B cell (primary cell): ENCODE measurements around the gene MSX1. TPM values are rescaled to one million over a fixed set of nuclear protein-coding genes. Genes with fewer than 3 reads are reported as not detected.

Experiments
- ATAC-seq: fragments of 200-7000 bp; cut with Tn5 transposase; one replicate; pipeline ENCODE4 v1.10.0; 2021; ENCODE audit warnings: low read depth, mild to moderate bottlenecking, moderate number of reproducible peaks, moderate library complexity
- CTCF ChIA-PET: fragments of 350-600 bp; sonication (Branson Sonifier 250); formaldehyde crosslinking; loops from one replicate; lab custom pipeline; 2021; ENCODE audit warnings: antibody characterized with exemption, inconsistent platforms; lab: Charles Lee
- POLR2A ChIA-PET: fragments of 350-600 bp; sonication (Branson Sonifier 250); formaldehyde crosslinking; loops from one replicate; lab custom pipeline; 2021; ENCODE audit warnings: antibody characterized with exemption; lab: Charles Lee
- DNase-seq: peaks from one replicate; pipeline ENCODE4 v3.0.0; 2013
- H2AFZ ChIP-seq: 2 replicates; pipeline ENCODE4 v1.6.1; 2012; ENCODE audit warnings: mild to moderate bottlenecking, low read depth, low read length; ENCODE audit not compliant: insufficient read depth, poor library complexity, severe bottlenecking
- H3K27ac ChIP-seq, 2 donors: 1 replicate in 1 of 2; 2 replicates in 1 of 2; pipeline ENCODE4 v1.5.1; 2012 to 2013; ENCODE audit warnings: low read length in 2 of 2, mild to moderate bottlenecking in 2 of 2, moderate library complexity in 1 of 2
- H3K27me3 ChIP-seq, 4 experiments: fragments of 200-600 bp in 1 of 4; sonication (generic) in 1 of 4; replicated peaks in 1 of 4; 1 replicate in 2 of 4; 2 replicates in 2 of 4; pipeline versions ENCODE4 v1.6.1 to v1.7.0; 2013 to 2016; ENCODE audit warnings: low read length in 3 of 4, mild to moderate bottlenecking in 2 of 4, mixed read lengths in 1 of 4, moderate library complexity in 1 of 4; ENCODE audit not compliant: insufficient read depth in 4 of 4, control insufficient read depth in 3 of 4; ENCODE audit errors: control extremely low read depth in 1 of 4
- H3K36me3 ChIP-seq, 2 experiments: replicated peaks in 1 of 2; 1 replicate in 1 of 2; 2 replicates in 1 of 2; pipeline versions ENCODE4 v1.6.1 to v1.7.1; 2013; ENCODE audit warnings: low read length in 1 of 2; ENCODE audit not compliant: insufficient read depth in 2 of 2, control insufficient read depth in 1 of 2; ENCODE audit errors: control extremely low read depth in 1 of 2, extremely low read depth in 1 of 2
- H3K4me1 ChIP-seq, 2 donors: fragments of 200-600 bp in 1 of 2; sonication (generic) in 1 of 2; 1 replicate in 1 of 2; 2 replicates in 1 of 2; pipeline versions ENCODE4 v1.5.1 to v1.6.1; 2013 to 2017; ENCODE audit warnings: low read length in 2 of 2; ENCODE audit not compliant: control insufficient read depth in 2 of 2, insufficient read depth in 2 of 2
- H3K4me2 ChIP-seq: replicated peaks from 2 replicates; pipeline ENCODE3; 2012; ENCODE audit warnings: mild to moderate bottlenecking, low read depth, low read length; ENCODE audit not compliant: poor library complexity, severe bottlenecking
- H3K4me3 ChIP-seq, 5 experiments: fragments of 200-600 bp in 1 of 5; sonication (generic) in 1 of 5; 1 replicate in 3 of 5; 2 replicates in 2 of 5; pipeline versions ENCODE4 v1.5.1 to v1.7.0; 2011 to 2016; ENCODE audit warnings: low read length in 4 of 5, mild to moderate bottlenecking in 4 of 5, low read depth in 2 of 5, control low read depth in 1 of 5, moderate library complexity in 1 of 5; ENCODE audit not compliant: insufficient read depth in 1 of 5; ENCODE audit errors: control extremely low read depth in 1 of 5, extremely low read depth in 1 of 5
- H3K79me2 ChIP-seq: fragments of 200-600 bp; sonication (generic); one replicate; pipeline ENCODE4 v1.6.0; 2016; ENCODE audit warnings: low read length; ENCODE audit not compliant: control insufficient read depth, insufficient read depth
- H3K9ac ChIP-seq: fragments of 200-600 bp; sonication (generic); 2 replicates; pipeline ENCODE4 v1.6.1; 2017; ENCODE audit warnings: mild to moderate bottlenecking, low read length, moderate library complexity
- H3K9me3 ChIP-seq, 3 donors: one replicate each; pipeline versions ENCODE4 v1.6.1 to v1.7.1; 2013; ENCODE audit warnings: low read length in 2 of 3; ENCODE audit not compliant: control insufficient read depth in 2 of 3, insufficient read depth in 1 of 3; ENCODE audit errors: control extremely low read depth in 1 of 3
- H4K20me1 ChIP-seq: 2 replicates; pipeline ENCODE4 v1.6.0; 2012; ENCODE audit warnings: mild to moderate bottlenecking, low read length; ENCODE audit not compliant: insufficient read depth, control insufficient read depth, poor library complexity, severe bottlenecking
- H3K27ac Mint-ChIP-seq: one replicate; pipeline ENCODE4 v1.8.0; 2021; ENCODE audit warnings: mixed read lengths
- H3K27me3 Mint-ChIP-seq: one replicate; pipeline ENCODE4 v1.8.0; 2021; ENCODE audit warnings: mixed read lengths
- H3K4me1 Mint-ChIP-seq: one replicate; pipeline ENCODE4 v1.8.0; 2021; ENCODE audit warnings: mixed read lengths
- H3K4me3 Mint-ChIP-seq: one replicate; pipeline ENCODE4 v1.8.0; 2021; ENCODE audit warnings: mixed read lengths
- H3K9me3 Mint-ChIP-seq: one replicate; pipeline ENCODE4 v1.8.0; 2022; ENCODE audit warnings: mixed read lengths; ENCODE audit not compliant: insufficient read depth
- EZH2 ChIP-seq: IDR thresholded peaks from 2 replicates; pipeline ENCODE4 v1.6.1; 2012; ENCODE audit warnings: borderline replicate concordance, low read depth, mild to moderate bottlenecking, moderate library complexity, low read length; ENCODE audit not compliant: insufficient read depth, poor library complexity, severe bottlenecking
- WGBS: methylation state at CpG from one replicate; pipeline ENCODE4 v1.1.5; 2013; ENCODE audit warnings: missing lambda C conversion rate; ENCODE audit not compliant: insufficient coverage; 5-methylcytosine and 5-hydroxymethylcytosine counted together
- intact Hi-C: fragments of 100-400 bp; cut with micrococcal nuclease; formaldehyde crosslinking; loops from one replicate; pipeline ENCODE4 v1.10.0; 2022
- polyA plus RNA-seq: library from polyadenylated mRNA; depleted of rRNA; stranded (reverse); fragments of >200 nt; gene quantifications from 2 replicates; pipeline ENCODE4 v1.2.3, GENCODE V29; 2012
- total RNA-seq, 2 donors: library from RNA; stranded (reverse); fragments of 120-200 nt in 1 of 2; gene quantifications; 1 replicate in 1 of 2; 2 replicates in 1 of 2; pipeline versions ENCODE4 v1.2.3 to v1.2.4, GENCODE V29; 2013 to 2022
- TF ChIP-seq, protein P1 (sequence below): fragments of 200-600 bp; IDR thresholded peaks from one replicate; pipeline ENCODE4 v1.8.0; 2022; ENCODE audit warnings: antibody characterized with exemption, mild to moderate bottlenecking

Gene MSX1
- total and polyA plus RNA-seq, 2 donors (not counting 1 experiment from before 2014, with no cell fraction given): 0.09 TPM; not detected in 1

GRCh38 chr4:4859799-4860599, 534 bp downstream of the MSX1 start:
- Mint-ChIP-seq H3K27me3 (peaks cover 66% of the 10 kb centered on the region), H3K27ac (peak overlapping the region; percentile 2), H3K4me1 (peaks cover 27% of the 10 kb centered on the region), H3K4me3 (peak overlapping the region; percentile 87), H3K9me3 (peaks cover 2% of the 10 kb centered on the region)
- peaks cover 0 to 95% (median 80%) of the 10 kb centered on the region in 4 experiments for H3K27me3 ChIP-seq
- peaks cover 50 to 76% of the 10 kb centered on the region in 2 donors for H3K4me1 ChIP-seq
- H3K79me2 ChIP-seq: no peaks in the 10 kb centered on the region
- no peaks in the 10 kb centered on the region for H4K20me1 ChIP-seq
- H3K9ac ChIP-seq: peak overlapping the region; percentile 66
- H3K27ac ChIP-seq: no peak overlapping the region
- H2AFZ ChIP-seq: peak overlapping the region; percentile 65
- DNase-seq: peak; percentile 52
- peaks cover 6 to 87% (median 56%) of the 10 kb centered on the region in 3 donors for H3K9me3 ChIP-seq
- H3K4me2 ChIP-seq: peak overlapping the region; percentile 91
- peak overlapping the region in 4 of 5 experiments; percentile 34 to 69 (median 49) for H3K4me3 ChIP-seq
- H3K36me3 ChIP-seq: no peaks in the 10 kb centered on the region
- ChIA-PET POLR2A (no interaction called here), CTCF (no interaction called here)
- 3% methylated on average over 79 of the region's 80 CpGs for WGBS
- TF ChIP-seq, protein P1, sequence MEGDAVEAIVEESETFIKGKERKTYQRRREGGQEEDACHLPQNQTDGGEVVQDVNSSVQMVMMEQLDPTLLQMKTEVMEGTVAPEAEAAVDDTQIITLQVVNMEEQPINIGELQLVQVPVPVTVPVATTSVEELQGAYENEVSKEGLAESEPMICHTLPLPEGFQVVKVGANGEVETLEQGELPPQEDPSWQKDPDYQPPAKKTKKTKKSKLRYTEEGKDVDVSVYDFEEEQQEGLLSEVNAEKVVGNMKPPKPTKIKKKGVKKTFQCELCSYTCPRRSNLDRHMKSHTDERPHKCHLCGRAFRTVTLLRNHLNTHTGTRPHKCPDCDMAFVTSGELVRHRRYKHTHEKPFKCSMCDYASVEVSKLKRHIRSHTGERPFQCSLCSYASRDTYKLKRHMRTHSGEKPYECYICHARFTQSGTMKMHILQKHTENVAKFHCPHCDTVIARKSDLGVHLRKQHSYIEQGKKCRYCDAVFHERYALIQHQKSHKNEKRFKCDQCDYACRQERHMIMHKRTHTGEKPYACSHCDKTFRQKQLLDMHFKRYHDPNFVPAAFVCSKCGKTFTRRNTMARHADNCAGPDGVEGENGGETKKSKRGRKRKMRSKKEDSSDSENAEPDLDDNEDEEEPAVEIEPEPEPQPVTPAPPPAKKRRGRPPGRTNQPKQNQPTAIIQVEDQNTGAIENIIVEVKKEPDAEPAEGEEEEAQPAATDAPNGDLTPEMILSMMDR: no peak
- no peak for TF ChIP-seq EZH2
- intact Hi-C loops: no loop called here
- peak; percentile 17 for ATAC-seq
